Measurements from ENCODE around the gene NTM. TPM values are rescaled to one million over a fixed set of nuclear protein-coding genes. Genes with fewer than 3 reads are reported as not detected.

The NTM gene
- total RNA-seq, 1 donor, result 52.2 TPM

DNA sequence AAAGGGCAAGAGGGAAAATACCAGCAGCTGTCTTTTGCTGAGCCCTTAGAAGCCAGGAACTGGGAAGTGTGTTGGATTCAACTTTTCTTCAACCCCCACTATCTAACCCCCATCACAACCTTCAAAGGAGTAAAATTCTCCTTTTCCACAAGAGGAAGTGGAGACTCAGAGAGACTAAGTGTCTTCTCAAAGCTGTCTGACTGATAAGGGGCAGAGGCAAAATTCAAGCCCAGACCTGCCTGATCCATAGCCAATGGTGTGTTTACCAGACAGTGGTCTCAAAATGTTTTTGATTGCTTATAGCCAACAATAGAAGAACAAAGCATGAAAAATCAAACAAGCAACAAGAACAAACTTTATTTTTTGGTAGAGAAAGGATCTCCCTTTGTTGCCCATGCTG lies 707.0 kb downstream of the NTM start:
- no peak overlapping the region for H3K4me3 ChIP-seq (ENCODE audit: low read depth, low read length)
- TF ChIP-seq, protein P1, sequence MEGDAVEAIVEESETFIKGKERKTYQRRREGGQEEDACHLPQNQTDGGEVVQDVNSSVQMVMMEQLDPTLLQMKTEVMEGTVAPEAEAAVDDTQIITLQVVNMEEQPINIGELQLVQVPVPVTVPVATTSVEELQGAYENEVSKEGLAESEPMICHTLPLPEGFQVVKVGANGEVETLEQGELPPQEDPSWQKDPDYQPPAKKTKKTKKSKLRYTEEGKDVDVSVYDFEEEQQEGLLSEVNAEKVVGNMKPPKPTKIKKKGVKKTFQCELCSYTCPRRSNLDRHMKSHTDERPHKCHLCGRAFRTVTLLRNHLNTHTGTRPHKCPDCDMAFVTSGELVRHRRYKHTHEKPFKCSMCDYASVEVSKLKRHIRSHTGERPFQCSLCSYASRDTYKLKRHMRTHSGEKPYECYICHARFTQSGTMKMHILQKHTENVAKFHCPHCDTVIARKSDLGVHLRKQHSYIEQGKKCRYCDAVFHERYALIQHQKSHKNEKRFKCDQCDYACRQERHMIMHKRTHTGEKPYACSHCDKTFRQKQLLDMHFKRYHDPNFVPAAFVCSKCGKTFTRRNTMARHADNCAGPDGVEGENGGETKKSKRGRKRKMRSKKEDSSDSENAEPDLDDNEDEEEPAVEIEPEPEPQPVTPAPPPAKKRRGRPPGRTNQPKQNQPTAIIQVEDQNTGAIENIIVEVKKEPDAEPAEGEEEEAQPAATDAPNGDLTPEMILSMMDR (IDR thresholded peaks at IDR 0.05; ENCODE audit: insufficient read depth, low read length), result no peak
- no peak for DNase-seq (ENCODE audit: low read depth)

DNA sequence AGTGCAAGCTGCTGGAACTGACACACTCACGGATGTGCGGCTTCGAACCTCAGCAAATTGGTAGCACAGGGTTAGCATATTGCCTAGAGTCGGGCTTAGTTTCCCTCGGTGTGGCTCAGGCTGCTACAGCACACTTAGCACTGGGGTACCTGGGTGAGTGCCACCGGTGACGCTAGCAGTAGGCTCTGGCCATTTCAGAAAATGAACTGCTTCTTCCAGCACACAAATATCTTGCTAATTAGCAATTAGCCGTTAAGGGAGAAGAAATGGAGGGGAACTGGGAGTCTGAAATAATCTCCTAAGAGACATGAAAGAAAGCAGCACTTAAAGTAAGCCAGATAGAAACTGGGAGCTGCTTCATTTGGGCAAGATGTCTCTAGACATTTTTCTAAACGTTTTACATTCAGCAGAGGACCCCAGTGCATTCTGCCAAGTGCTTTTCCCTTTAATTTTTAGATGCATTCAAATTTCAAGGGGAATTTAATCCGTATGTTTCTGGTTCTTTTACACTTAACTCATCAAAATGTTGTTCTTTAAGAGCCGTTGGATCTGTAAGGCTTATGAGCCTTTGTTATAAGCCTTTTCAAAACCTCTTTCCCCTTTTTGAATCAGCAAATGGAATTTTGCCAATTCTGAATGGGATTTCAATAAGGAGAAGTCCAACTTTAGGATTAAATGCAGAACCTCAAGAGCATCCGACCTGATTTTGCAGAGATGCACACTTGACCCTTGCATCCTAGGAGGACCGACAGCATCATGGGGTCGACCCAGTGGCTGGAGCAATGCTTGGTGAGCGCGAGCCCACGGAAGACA lies 708.1 kb downstream of the NTM start:
- H3K4me3 ChIP-seq (ENCODE audit: low read depth, low read length), result no peak overlapping the region
- no peak for DNase-seq (ENCODE audit: low read depth)
- TF ChIP-seq, protein P1 (IDR thresholded peaks at IDR 0.05; ENCODE audit: insufficient read depth, low read length), result no peak

DNA sequence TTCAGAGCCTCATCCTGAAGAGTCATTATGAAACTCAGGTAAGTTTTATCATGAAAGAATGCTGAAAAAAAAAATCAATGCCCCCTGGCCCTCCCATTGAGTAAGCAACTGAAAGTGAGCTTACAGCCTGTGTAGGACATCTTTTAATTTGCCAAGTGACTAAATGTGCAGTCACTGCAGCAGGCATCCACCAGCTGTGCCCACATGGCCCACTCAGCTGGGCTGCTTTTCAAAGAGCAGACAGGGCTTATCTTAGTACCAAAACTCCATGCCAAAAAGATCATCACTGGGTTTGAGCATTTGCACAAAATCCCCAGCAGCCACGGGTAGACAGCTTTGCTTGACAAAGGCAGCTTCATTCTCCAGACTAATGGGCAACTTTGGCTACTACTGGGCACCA lies 709.7 kb downstream of the NTM start:
- TF ChIP-seq, protein P1 (IDR thresholded peaks at IDR 0.05; ENCODE audit: insufficient read depth, low read length), result no peak
- no peak for DNase-seq (ENCODE audit: low read depth)
- H3K4me3 ChIP-seq (ENCODE audit: low read depth, low read length), result no peak overlapping the region

DNA sequence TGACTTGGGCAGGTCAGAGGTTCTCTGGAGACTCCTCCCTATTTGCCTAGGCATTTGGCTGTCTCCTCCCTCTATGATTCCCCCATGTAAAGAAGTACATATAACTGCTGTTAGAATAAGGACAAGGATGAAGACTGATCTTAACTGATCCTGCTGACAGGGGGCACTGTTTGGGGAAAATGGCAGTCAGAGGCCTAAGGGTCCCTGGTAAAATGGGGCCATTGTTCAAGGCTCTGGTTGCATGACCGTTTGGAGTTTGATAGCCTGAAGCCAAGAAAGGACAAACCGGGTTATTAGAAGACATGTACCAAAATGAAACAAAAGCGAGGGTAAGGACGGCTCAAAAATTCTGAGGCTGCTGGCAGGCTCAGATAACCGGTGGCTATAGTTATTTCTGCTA lies 712.2 kb downstream of the NTM start:
- no peak for DNase-seq (ENCODE audit: low read depth)
- TF ChIP-seq, protein P1 (IDR thresholded peaks at IDR 0.05; ENCODE audit: insufficient read depth, low read length), result no peak
- no peak overlapping the region for H3K4me3 ChIP-seq (ENCODE audit: low read depth, low read length)

DNA sequence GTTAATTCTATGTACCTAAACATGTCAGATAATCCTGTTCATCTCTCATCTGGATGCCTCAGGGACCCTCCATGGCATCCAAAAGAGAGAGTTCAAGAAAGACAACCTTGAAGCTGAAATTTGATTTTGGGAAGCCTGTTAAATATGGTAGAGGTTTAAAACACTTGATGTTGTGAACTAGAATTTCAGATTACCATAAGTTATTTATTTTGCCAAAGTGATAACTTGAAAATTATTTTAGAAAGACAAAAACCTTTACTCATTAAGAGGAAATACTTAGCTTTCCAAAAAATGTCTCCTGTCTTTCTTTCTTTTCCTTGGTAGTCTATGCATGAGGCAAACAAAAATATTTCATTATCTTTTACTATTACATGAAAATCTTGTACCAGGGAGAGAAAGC lies 714.0 kb downstream of the NTM start:
- TF ChIP-seq, protein P1 (IDR thresholded peaks at IDR 0.05; ENCODE audit: insufficient read depth, low read length), result no peak
- no peak for DNase-seq (ENCODE audit: low read depth)
- no peak overlapping the region for H3K4me3 ChIP-seq (ENCODE audit: low read depth, low read length)

DNA sequence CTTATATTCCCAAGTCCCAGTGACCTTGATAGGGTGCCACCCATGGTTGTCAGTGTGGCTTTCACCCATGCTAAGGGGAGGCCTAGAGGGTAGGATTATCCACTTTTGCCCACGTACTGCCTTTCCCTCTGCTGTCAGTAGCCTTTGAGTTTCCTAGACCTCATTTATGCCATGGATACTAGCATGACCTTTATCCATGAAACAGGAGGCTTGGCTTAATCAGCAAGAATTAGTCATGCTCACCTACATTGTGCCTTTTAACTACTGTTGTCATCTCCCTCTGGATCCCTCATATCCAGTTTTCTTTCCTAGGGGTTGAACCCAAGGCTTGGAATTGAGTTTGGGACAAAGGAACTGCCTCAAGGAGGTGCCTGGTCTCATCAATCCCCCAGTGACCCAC lies 716.7 kb downstream of the NTM start:
- no peak overlapping the region for H3K4me3 ChIP-seq (ENCODE audit: low read depth, low read length)
- DNase-seq (ENCODE audit: low read depth), result no peak
- TF ChIP-seq, protein P1 (IDR thresholded peaks at IDR 0.05; ENCODE audit: insufficient read depth, low read length), result no peak

DNA sequence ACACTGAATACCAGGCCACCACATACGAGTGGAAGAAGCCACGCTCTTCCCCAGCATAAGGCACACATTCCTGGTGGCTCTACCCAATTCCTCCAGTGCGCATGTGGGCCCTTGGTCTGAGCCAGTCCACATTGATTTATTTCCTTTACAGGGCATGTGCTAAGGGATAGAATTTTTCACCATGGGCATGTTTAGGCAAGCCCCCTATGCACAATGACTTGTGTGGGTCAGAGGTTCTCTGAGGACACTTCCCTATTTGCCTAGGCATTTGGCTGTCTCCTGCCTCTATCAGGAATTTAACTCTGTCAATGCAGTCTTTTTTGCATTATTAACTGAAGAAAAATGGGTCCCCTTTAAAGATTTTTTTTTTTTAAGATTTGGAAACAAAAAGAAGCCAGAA lies 718.1 kb downstream of the NTM start:
- TF ChIP-seq, protein P1 (IDR thresholded peaks at IDR 0.05; ENCODE audit: insufficient read depth, low read length), result no peak
- no peak overlapping the region for H3K4me3 ChIP-seq (ENCODE audit: low read depth, low read length)
- DNase-seq (ENCODE audit: low read depth), result no peak

Measured in fibroblast of the aortic adventitia (primary cell).